ENCODE measurements around the gene TKT. TPM values are rescaled to one million over a fixed set of nuclear protein-coding genes. Genes with fewer than 3 reads are reported as not detected.
A peak's percentile ranks its signal among the peaks of the same experiment; 100 is the strongest.

TKT gene
- total and polyA plus RNA-seq, 2 of the 13 experiments (the other 11 are each of a cell fraction or from before 2014, with no cell fraction given) = 150 to 238 TPM

- TF ChIP-seq MIER2 (CRISPR knock-in tag; IDR thresholded peaks at IDR 0.05) (no peak), ZNF619 (CRISPR knock-in tag; IDR thresholded peaks at IDR 0.05) (no peak), MYNN (CRISPR knock-in tag; IDR thresholded peaks at IDR 0.05; ENCODE audit: low read depth) (no peak), SNAI1 (CRISPR knock-in tag; IDR thresholded peaks at IDR 0.05; ENCODE audit: borderline replicate concordance) (no peak), ZNF224 (CRISPR knock-in tag; IDR thresholded peaks at IDR 0.05) (no peak; the same call in 1 of the 2 replicates), SP5 (CRISPR knock-in tag; IDR thresholded peaks at IDR 0.05; ENCODE audit: borderline replicate concordance, low read depth) (peak; percentile 36; the same call in 1 of the 2 replicates), CAMTA2 (CRISPR knock-in tag; IDR thresholded peaks at IDR 0.05; ENCODE audit: borderline replicate concordance) (no peak), ZNF772 (CRISPR knock-in tag; IDR thresholded peaks at IDR 0.05) (peak; percentile 72; the same call in 1 of the 2 replicates), U2AF1 (optimal IDR thresholded peaks at IDR 0.05; ENCODE audit: low read depth, low read length) (no peak), MYC (CRISPR knock-in tag; IDR thresholded peaks at IDR 0.05; ENCODE audit: borderline replicate concordance) (peak; percentile 54; the same call in 1 of the 2 replicates), CENPX (CRISPR knock-in tag; IDR thresholded peaks at IDR 0.05) (no peak), SSRP1 (CRISPR knock-in tag; IDR thresholded peaks at IDR 0.05) (no peak), MEF2D (CRISPR knock-in tag; IDR thresholded peaks at IDR 0.05) (no peak), UBTF (CRISPR knock-in tag; IDR thresholded peaks at IDR 0.05) (peak; percentile 62), FOXJ3 (CRISPR knock-in tag; IDR thresholded peaks at IDR 0.05; ENCODE audit: borderline replicate concordance) (no peak), ZFP62 (CRISPR knock-in tag; IDR thresholded peaks at IDR 0.05) (no peak), PHF5A (CRISPR knock-in tag; IDR thresholded peaks at IDR 0.05; ENCODE audit: low read depth, unreplicated experiment) (no peak), ZNF431 (CRISPR knock-in tag; IDR thresholded peaks at IDR 0.05; ENCODE audit: borderline replicate concordance, low read depth) (no peak), TFDP1 (CRISPR knock-in tag; IDR thresholded peaks at IDR 0.05; ENCODE audit: borderline replicate concordance) (no peak), MED1 (CRISPR knock-in tag; IDR thresholded peaks at IDR 0.05) (peak; percentile 85)
Measured at GRCh38 chr3:53269888-53270880, 14.4 kb upstream of the TKT start (continued).
